GM19455 (cell line): ENCODE data around the gene GNPNAT1.

Experiments
- ATAC-seq: cut with Tn5 transposase; IDR thresholded peaks from one replicate; pipeline ENCODE4 v1.9.1; 2021; ENCODE audit not compliant: unreplicated experiment

Gene GNPNAT1

DNA sequence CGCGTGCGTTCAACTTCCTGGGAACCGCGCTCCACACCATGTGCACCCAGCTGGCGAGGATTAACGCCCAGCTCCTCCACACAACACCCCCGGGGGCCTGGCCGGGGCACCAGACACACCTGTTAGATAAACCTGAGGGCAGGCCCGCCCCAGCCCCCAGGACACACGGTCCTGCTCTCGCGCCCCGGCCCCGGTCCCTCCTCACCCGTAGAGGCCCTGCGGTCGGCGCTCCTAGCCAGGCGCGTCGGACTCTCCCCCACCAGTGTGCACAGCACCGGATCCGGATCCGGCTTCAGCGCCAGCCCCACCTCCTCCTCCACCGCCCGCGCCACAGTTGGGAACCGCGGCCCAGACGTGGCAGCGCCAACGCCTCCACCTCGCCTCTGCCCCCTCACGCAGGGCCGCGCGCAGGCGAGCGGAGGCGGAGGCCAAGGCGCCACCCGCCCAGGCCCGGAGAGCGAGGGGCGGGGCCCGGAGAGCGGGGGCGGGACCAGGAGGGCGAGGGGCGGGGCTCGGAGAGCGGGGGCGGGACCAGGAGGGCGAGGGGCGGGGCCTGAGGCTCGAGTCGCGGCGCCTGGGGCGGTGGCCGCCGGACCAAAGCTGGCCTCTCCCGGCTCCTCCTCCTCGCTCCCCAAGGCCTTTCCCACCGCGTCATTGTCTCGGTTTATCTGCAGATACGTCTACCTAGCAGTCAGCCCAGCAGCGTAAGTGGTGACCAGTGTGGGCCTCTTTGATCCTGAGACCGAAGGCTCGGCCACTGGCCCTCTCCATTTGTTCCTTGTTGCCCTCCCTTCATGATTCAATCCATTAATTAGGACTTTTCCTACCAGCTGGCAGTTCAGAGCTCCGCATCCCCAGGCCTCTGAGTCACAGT, at the start of gene GNPNAT1:
GNPNAT1 (minus strand) TSS at position 385 of the 874 bp plus-strand sequence. CDS start 6,957 bp downstream, outside the sequence.
- ATAC-seq, result peak; percentile 90

- ATAC-seq, result no peak
Observed at GRCh38 chr14:52840877-52841276, 49.5 kb upstream of the GNPNAT1 start.

DNA sequence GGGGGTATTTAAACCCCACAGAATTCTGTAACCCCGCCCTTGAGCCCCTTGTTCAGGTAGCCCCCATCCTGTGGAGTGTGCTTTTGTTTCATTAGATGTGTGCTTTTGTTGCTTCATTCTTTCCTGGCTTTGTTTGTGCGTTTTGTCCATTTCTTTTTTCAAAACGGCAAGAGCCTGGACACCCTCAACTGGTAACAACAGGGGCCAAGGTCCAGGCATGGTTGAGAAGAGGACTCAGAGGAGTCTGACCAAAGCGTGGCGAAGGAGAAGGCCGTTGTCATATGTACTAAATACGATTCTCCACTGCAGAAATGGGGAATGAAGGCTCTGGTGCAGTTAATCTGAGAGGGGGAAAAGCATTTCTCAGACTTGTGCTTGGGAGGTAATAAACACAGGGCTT, 46.0 kb upstream of the GNPNAT1 start:
- ATAC-seq, result no peak

DNA sequence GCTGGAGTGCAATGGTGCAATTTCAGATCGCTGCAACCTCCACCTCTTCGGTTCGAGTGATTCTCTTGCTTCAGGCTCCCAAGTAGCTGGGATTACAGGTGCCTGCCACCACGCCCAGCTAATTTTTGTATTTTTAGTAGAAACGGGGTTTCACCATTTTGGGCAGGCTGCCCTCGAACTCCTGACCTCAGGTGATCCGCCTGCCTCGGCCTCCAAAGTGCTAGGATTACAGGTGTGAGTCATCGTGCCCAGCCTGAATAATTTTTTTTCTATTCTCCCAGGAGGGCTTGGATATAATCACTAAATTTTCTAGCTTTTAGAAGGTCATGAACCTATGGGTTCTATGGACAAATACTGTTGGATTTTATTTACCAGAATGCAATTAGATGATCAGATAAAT, 44.7 kb upstream of the GNPNAT1 start:
- ATAC-seq, result no peak

DNA sequence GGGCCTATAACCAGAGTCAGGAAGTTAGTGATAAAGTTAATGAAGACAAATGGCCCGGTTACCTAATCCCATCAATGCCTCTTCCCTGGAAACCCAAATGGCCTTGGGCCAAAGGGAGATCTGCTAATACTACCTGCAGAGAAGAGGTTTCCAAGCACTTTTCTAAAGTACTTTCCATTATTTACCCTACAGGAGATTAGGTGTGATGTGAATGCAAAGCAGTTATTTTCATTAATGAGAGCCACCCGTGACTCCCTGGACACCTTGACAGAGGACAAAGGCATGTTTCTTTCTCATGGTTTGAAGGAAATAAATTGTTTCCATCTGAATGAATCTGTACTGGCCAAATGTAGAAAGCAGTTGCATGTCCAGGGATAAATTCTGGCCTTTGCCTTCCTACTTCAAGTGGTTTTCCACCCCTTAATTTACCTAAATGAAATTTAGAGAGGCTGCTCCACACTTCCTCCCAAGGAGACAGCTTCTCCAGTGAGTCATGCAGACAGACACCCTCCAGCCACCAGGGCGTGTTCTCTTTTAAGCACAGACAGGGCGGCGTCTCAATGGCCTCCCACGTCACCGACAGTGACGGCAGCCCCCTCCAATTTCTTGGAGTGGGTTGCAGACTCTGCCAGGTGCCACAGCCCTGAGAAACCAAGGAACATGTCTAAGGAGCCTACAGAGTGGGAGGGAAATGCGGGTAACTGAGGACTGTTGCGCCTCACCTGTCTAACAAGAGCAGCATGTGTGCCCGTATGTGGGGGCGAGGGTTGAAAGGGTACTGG, 43.9 kb upstream of the GNPNAT1 start:
- ATAC-seq, result no peak

DNA sequence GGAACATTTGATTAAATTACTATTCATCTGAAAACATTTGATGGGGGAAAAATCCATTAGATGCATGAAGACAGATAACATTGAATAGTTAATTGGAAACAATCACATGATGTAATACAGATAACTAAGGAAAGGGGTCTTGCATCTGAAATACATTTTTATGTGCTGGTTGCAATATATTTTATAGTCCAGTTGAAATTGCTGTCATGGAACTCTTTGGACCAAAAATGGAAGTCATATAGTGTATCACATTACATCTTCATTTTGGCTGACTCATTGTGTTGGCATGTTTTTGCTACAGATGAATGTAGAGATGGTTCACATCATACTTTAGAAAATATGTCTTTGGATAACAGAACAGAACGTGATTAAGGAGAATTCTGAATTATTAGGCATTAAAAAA, 43.0 kb upstream of the GNPNAT1 start:
- ATAC-seq, result no peak

DNA sequence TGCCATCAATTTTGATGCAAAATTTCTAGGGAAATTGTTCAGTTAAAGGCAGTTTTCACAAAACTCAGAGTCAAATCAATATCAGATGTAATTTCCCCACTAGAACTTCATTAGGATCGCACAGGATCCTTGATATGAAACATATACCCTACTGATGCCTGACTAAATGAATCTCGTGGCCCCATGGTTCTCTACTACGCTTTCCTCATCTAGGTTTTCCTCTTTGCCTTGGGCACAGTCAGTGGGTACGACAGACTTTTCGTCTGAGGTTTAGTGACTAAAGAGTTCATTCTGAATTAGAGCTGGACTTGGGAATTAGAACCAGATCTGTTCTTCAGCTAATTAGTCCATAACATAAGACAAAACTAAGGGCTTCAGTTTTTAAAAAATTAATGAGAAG, 42.5 kb upstream of the GNPNAT1 start:
- ATAC-seq, result no peak

- no peak for ATAC-seq
Observed at GRCh38 chr14:52829527-52830185, 38.2 kb upstream of the GNPNAT1 start.

GRCh38 chr14:52827426-52827825, 36.0 kb upstream of the GNPNAT1 start:
- no peak for ATAC-seq

- ATAC-seq, result no peak
Observed at GRCh38 chr14:52825085-52825484, 33.7 kb upstream of the GNPNAT1 start.

- no peak for ATAC-seq
Observed at GRCh38 chr14:52824462-52824861, 33.1 kb upstream of the GNPNAT1 start.

DNA sequence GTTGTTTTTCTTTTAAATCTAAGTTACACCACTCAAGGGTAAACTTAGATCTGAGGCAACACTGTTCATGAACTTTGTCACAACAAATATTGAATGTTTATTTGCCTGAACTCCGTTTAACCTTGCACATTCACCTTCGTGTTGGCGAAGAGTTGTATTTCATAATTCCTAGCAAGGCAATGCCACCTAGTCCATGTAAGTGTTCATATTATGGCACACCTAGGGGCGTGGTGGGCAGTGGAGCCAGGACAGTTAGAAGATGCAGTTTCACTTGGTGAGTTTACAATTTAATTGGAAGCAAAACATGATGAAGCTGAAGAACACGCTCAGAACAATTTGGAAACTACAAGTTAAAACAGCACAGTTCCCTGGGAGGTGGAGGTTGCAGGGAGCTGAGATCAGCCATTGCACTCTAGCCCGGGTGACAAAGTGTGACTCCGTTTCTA, 30.4 kb upstream of the GNPNAT1 start:
- ATAC-seq, result no peak

DNA sequence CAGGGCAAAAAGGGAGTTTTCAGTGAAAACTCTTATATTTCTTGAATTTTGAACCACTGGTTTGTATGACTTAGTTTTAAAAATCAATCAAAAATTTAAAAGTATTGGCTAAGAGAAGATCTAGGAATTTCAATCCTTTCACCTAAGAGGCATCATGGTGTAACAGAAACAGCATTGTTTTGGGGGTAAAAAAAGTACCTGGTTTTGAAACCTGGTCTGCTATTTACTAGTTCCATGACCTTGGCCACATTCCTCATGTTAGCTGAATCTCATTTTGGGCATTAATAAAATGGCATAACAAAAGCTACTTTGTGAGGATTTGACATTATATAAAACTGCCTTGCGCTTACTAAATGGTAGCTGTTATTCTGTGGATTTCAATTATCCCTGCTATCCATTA, 16.7 kb upstream of the GNPNAT1 start:
- ATAC-seq, result no peak

DNA sequence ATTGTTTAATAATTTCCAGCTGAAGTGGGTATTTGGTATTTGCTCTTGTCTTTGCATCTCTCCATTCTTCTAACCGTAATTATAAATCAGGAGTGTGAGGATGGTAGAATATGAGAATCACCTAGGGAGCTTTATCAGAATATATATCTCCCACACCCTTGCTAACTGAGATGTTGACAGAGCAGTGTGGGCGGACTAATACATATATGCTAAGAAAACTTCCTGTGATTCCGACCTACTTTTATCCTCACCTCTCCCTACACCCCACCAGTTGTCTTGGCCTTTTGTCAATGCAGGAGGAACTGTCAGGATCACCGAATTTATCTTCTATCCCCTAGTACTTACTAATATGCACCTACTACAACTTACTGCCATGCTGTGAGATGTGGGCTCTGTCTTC, 14.7 kb upstream of the GNPNAT1 start:
- no peak for ATAC-seq

GRCh38 chr14:52802597-52802996, 11.2 kb upstream of the GNPNAT1 start:
- no peak for ATAC-seq

DNA sequence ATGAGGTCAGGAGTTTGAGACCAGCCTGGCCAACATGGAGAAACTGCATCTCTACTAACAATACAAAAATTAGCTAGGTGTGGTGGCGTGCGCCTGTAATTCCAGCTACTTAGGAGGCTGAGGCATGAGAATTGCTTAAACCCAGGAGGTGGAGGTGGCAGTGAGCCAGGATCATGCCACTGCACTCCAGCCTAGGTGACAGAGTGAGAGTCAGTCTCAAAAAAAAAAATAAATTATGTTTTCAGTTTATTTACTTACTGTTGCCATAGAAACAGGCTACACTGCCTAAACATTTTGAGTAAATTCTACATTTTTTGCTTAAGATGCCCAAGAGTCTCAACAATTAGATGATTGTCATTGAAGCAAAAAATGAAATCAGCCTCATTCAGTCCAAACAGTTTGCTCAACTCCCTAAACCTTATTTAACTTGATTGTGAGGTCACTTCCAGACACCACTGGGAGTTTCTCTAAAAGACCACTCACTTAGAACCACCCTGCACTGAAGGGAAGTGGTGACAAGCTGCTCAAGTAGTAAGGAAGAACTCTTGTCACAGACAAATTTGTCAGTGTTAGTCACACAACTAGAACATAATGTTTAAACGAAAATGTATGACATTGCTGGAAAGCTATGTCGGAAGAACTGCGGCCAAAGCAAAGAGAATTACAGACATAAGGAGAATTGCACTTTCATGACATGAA, 9.8 kb upstream of the GNPNAT1 start:
- no peak for ATAC-seq

GRCh38 chr14:52798826-52799225, 7.4 kb upstream of the GNPNAT1 start:
- no peak for ATAC-seq

DNA sequence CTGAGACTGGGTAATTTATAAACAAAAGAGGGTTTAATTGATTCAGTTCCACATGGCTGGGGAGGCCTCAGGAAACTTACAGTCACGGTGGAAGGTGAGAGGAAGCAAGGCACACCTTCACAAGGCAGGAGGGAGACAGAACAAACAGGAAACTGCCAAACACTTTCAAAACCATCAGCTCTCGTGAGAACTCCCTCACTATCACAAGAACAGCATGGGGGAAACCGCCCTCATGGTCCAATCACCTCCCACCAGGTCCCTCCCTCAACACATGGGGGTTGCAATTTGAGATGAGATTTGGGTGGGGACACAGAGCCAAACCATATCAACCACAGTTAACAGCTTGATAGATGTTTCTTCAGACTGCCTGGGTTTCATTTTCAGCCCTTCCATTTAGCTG, 6.2 kb upstream of the GNPNAT1 start:
- no peak for ATAC-seq

- ATAC-seq, result no peak
Observed at GRCh38 chr14:52793061-52793460, 1.7 kb upstream of the GNPNAT1 start.

- no peak for ATAC-seq
Observed at GRCh38 chr14:52792097-52792415, 649 bp upstream of the GNPNAT1 start.

- ATAC-seq, result no peak
Observed at GRCh38 chr14:52790756-52791222, 618 bp downstream of the GNPNAT1 start.
